Effector CD4-positive, alpha-beta T cell (primary cell): Measurements from ENCODE around the gene CFAP54.
A peak's percentile ranks its signal among the peaks of the same experiment; 100 is the strongest.

Experiments
- DNase-seq: peaks from one replicate; pipeline ENCODE4 v3.0.0-alpha.2; 2020

CFAP54 gene

GRCh38 chr12:96901175-96901574 lies 411.8 kb downstream of the CFAP54 start:
- no peak for DNase-seq

- no peak for DNase-seq
Measured at GRCh38 chr12:96902076-96902475, 412.7 kb downstream of the CFAP54 start.

- no peak for DNase-seq
Measured at GRCh38 chr12:96906498-96906848, 417.1 kb downstream of the CFAP54 start.

GRCh38 chr12:96906849-96907670 lies 417.7 kb downstream of the CFAP54 start, which contains the start of gene NEDD1:
Gene NEDD1 (plus strand): TSS chr12:96907257. CDS start chr12:96909760, 2,503 bp downstream.
- peak; percentile 72 for DNase-seq

- DNase-seq = no peak
Measured at GRCh38 chr12:96907671-96908422, 418.5 kb downstream of the CFAP54 start.

- DNase-seq = no peak
Measured at GRCh38 chr12:96908423-96908675, 419.0 kb downstream of the CFAP54 start.

- no peak for DNase-seq
Measured at GRCh38 chr12:96912261-96912660, 422.9 kb downstream of the CFAP54 start.

GRCh38 chr12:96912943-96913342 lies 423.6 kb downstream of the CFAP54 start:
- no peak for DNase-seq

- no peak for DNase-seq
Measured at GRCh38 chr12:96919510-96920210, 430.3 kb downstream of the CFAP54 start.
